Heart left ventricle (tissue), 16 donors: Measurements from ENCODE around the gene TSHZ1. TPM values are rescaled to one million over a fixed set of nuclear protein-coding genes. Genes with fewer than 3 reads are reported as not detected.

Experiments
- ATAC-seq, 4 donors: fragments of 200-7000 bp; cut with Tn5 transposase; one replicate each; pipeline ENCODE4 v1.9.1; 2020 to 2022; ENCODE audit warnings: moderate library complexity in 4 of 4, mild to moderate bottlenecking in 3 of 4, moderate number of reproducible peaks in 1 of 4
- DNase-seq, 5 donors: peaks; one replicate each; pipeline ENCODE4 v3.0.0-alpha.2; 2020
- H3K27ac ChIP-seq, 12 donors: fragments of 200-600 bp; sonication (generic) in 4 of 12; one replicate each; pipeline versions ENCODE4 v1.5.0 to v1.8.0; 2016 to 2022; ENCODE audit warnings: mild to moderate bottlenecking in 2 of 12
- H3K27me3 ChIP-seq, 9 donors: fragments of 200-600 bp; sonication (generic) in 2 of 9; one replicate each; pipeline versions ENCODE4 v1.5.1 to v1.8.0; 2016 to 2022; ENCODE audit warnings: mild to moderate bottlenecking in 3 of 9
- H3K36me3 ChIP-seq, 9 donors: fragments of 200-600 bp; sonication (generic) in 2 of 9; one replicate each; pipeline versions ENCODE4 v1.5.0 to v1.8.0; 2018 to 2022; ENCODE audit warnings: mild to moderate bottlenecking in 2 of 9
- H3K4me1 ChIP-seq, 12 donors: fragments of 200-600 bp; sonication (generic) in 4 of 12; one replicate each; pipeline versions ENCODE4 v1.5.0 to v1.8.0; 2016 to 2022; ENCODE audit warnings: mild to moderate bottlenecking in 3 of 12
- H3K4me3 ChIP-seq, 12 donors: fragments of 200-600 bp; sonication (generic) in 4 of 12; one replicate each; pipeline versions ENCODE4 v1.5.0 to v1.8.0; 2017 to 2022; ENCODE audit warnings: mild to moderate bottlenecking in 9 of 12, moderate library complexity in 4 of 12
- H3K9me3 ChIP-seq, 12 donors: fragments of 200-600 bp; sonication (generic) in 4 of 12; one replicate each; pipeline versions ENCODE4 v1.5.0 to v1.8.0; 2016 to 2022; ENCODE audit warnings: mild to moderate bottlenecking in 1 of 12
- POLR2A ChIP-seq, 2 donors: fragments of 450-650 bp; IDR thresholded peaks; one replicate each; pipeline ENCODE4 v1.6.1; 2017; ENCODE audit warnings: antibody characterized with exemption in 2 of 2, mild to moderate bottlenecking in 2 of 2, moderate library complexity in 2 of 2
- WGBS, 4 donors: extraction: QIAGEN DNeasy Blood & Tissue Kit in 2 of 4; methylation state at CpG; one replicate each; pipeline versions ENCODE4 v1.1.5 to v1.1.7; 2013 to 2018; 5-methylcytosine and 5-hydroxymethylcytosine counted together
- intact Hi-C, 10 donors: fragments of 100-400 bp; cut with DNase I; formaldehyde crosslinking; loops; one replicate each; pipeline versions ENCODE4 v1.11.1 to v1.14.2; 2022
- polyA plus RNA-seq, 2 donors: library from polyadenylated mRNA; stranded (reverse); fragments of 200-250 nt; gene quantifications; one replicate each; pipeline ENCODE4 v1.2.3, GENCODE V29; 2013
- total RNA-seq, 9 donors: library from RNA; depleted of rRNA in 2 of 9; stranded (reverse); fragments of >200 nt in 2 of 9; fragmentation: NEBNext Ultra II Directional in 3 of 9; extraction: Animal tissue kit (Norgen Biotek cat#: 25700) in 3 of 9; gene quantifications; one replicate each; pipeline versions ENCODE4 v1.1.0 to v1.2.4, GENCODE V29; 2016 to 2023
- TF ChIP-seq, protein P1 (sequence below), 12 donors: fragments of 200-600 bp; sonication (generic) in 4 of 12; IDR thresholded peaks; one replicate each; pipeline versions ENCODE4 v1.5.0 to v1.8.0; 2018 to 2022; ENCODE audit warnings: antibody characterized with exemption in 12 of 12, mild to moderate bottlenecking in 5 of 12
- donor health status: ischemic (EF 13 %, LVEDD 7.1; RV severe dilation, severe dysfunction).
- donor health status: healthy with polysubstance abuse.
- donor health status: DM: no; HTN: yes; CAD: no.
- donor health status: DM: no; HTN: no; CAD: no.
- donor health status: ischemic (EF 25% LVEDD 6.9; RV normal size, moderate dysfunction).
- donor health status: ischemic (EF 25% LVEDD 5.7; RV mildly dilated, moderate dysfunction).
- donor health status: healthy.
- donor health status: DM: yes; HTN: yes; CAD: no.
- donor health status: ischemic (EF 35%, LVEDD 5.7; RV mildly dilated, moderate dysfunction).
- donor health status: nonischemic (EF 11% LVEDD 7.7; RV severe dilation, severe dysfunction).
- donor health status: DM: yes; HTN: yes; CAD: no.
- donor health status: PGD.
- donor health status: ischemic (EF 29% LVEDD 5.4; RV normal size, mild dysfunction).
- donor health status: nonischemic (EF 23%, LVEDD 6.1; RV moderate dilation, normal function).

Gene TSHZ1
- total and polyA plus RNA-seq, 11 donors = 7.5 to 27.9 (median 19.2) TPM

DNA sequence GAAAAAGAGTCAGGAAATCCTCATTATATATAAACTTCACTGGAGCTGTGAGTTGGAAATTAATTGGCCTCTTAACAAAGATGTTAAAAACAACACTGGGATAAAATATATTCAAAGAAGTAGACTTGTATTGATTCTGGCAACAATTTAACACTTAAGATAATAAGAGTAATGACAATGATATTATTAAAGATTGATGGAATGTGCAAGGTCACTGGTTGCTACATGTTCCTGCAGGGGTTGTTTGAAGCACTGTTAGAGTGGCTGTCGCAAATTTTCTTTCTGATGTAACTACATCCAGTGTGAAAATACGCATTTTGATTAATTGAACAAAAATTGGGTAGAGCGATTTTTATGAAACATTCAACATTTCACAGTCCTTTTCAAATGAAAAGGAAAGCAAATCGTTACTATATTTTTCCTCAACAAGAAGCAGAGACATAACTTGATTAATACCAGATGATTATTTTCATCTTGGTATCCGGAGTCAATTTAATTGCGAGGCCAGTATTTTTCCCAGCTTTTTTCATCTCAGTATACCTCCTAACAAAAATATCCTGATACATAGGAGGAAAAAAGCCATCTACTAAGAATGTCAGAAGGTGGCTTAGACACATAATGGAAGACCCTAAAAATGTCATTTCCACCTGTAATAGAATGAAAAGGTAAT, 7.8 kb upstream of the TSHZ1 start:
- Histone ChIP-seq H3K27me3 (no peaks in the 10 kb centered on the region), H3K4me3 (peak overlapping the region in 1 of 12 donors; percentile 62), H3K9me3 (no peaks in the 10 kb centered on the region), H3K4me1 (peaks cover 0 to 80% (median 53%) of the 10 kb centered on the region in 12 donors), H3K36me3 (peaks cover 0 to 28% (median 20%) of the 10 kb centered on the region in 9 donors), H3K27ac (peak overlapping the region in 3 of 12 donors; percentile 67 to 98 (median 81))
- DNase-seq = no peak
- no peak for ATAC-seq
- TF ChIP-seq, protein P1, sequence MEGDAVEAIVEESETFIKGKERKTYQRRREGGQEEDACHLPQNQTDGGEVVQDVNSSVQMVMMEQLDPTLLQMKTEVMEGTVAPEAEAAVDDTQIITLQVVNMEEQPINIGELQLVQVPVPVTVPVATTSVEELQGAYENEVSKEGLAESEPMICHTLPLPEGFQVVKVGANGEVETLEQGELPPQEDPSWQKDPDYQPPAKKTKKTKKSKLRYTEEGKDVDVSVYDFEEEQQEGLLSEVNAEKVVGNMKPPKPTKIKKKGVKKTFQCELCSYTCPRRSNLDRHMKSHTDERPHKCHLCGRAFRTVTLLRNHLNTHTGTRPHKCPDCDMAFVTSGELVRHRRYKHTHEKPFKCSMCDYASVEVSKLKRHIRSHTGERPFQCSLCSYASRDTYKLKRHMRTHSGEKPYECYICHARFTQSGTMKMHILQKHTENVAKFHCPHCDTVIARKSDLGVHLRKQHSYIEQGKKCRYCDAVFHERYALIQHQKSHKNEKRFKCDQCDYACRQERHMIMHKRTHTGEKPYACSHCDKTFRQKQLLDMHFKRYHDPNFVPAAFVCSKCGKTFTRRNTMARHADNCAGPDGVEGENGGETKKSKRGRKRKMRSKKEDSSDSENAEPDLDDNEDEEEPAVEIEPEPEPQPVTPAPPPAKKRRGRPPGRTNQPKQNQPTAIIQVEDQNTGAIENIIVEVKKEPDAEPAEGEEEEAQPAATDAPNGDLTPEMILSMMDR (IDR thresholded peaks at IDR 0.05) = no peak
- no peak for TF ChIP-seq POLR2A (IDR thresholded peaks at IDR 0.05)
- 81 to 86% (median 84%) methylated on average over 6 of the region's 6 CpGs for WGBS, 4 donors
- intact Hi-C loops = loop anchor here in 4 of 10 donors (10.0 kb wide), 3 partner anchors 148 to 548 kb away; no protein-coding TSS in a partner anchor

DNA sequence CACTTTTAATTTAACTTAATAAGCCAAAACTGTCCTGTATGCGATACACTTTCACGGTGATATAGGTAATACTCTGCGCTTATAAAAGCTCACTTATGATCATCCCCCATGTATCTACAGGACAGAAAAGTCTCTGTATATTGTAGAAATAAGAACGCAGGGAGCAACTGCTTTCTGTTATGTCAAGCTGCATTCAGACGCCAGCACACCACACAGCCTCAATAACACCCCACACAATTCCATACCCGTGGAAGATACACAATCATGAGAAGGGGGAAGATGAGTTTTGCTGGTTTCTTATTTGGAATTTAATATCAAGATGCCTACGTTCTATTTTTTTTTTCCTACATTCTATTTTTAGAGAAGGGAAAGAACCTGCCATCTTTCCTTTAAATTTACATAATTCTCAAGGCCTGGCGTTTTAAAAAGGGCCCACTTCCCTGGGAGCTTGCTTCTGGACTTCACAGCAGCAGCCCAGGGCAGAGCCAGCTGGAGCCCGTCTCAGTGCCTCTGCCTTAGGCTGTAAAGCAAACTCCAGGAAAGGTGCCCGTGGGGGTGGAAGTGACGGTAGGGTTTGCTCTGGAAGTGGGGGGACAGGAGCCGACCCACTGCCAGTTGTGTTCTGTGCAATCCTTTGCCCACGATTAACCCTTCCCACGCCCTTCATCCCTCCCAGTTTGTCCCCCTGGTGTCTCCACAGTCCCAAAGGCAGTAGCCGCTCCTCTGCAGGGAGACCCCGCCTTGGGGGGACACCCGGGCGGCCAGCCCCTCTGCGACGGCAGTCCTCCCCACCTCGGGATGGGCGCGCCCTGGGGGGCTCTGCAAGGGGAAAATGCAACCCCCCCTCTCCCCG, 7.0 kb upstream of the TSHZ1 start:
- peak overlapping the region in 11 of 12 donors; percentile 24 to 99 (median 67) for H3K27ac ChIP-seq
- H3K9me3 ChIP-seq = no peaks in the 10 kb centered on the region
- no peaks in the 10 kb centered on the region for H3K27me3 ChIP-seq
- peaks cover 0 to 28% (median 20%) of the 10 kb centered on the region in 9 donors for H3K36me3 ChIP-seq
- ATAC-seq (peak; percentile 25 to 35 (median 30)), DNase-seq (peak in 3 of 5 donors; percentile 22 to 62 (median 29))
- peaks cover 0 to 72% (median 50%) of the 10 kb centered on the region in 12 donors for H3K4me1 ChIP-seq
- intact Hi-C loops = loop anchor here in 5 of 10 donors (2.0 to 10.0 kb wide), 4 partner anchors 31 to 549 kb away; no protein-coding TSS in a partner anchor
- TF ChIP-seq, protein P1 (IDR thresholded peaks at IDR 0.05) = no peak
- TF ChIP-seq POLR2A (IDR thresholded peaks at IDR 0.05) = no peak
- WGBS, 4 donors = 34 to 41% (median 36%) methylated on average over 22 to 24 of the region's 24 CpGs
- H3K4me3 ChIP-seq = peak overlapping the region in 11 of 12 donors; percentile 42 to 99 (median 56)

DNA sequence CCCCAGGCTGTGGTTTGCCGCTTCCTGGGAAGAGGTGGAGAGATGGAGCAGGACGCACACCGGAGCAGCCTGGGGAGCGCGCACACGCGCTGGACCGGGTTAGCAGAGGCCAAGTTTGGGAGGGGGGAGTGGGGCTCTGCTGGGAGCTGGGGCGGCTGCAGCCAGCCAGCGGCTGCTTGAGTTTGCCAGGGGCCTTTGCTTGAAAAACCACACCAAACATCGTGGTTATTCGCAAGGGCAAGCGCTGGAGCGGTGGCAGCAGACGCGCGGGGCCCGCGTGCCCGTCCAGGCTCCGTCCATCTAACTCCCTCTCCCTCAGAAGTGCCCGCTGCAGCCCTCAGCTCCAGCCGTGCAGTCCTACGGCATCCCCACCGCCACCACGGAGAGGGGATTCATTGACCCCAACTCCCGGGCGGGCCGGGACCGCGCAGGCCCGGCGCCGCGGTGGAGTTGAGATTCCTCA, 6.3 kb upstream of the TSHZ1 start:
- H3K4me3 ChIP-seq = peak overlapping the region; percentile 42 to 99 (median 56)
- H3K9me3 ChIP-seq = no peaks in the 10 kb centered on the region
- H3K27ac ChIP-seq = peak overlapping the region; percentile 26 to 99 (median 67)
- DNase-seq = peak in 3 of 5 donors; percentile 32 to 54 (median 34)
- H3K27me3 ChIP-seq = no peaks in the 10 kb centered on the region
- 1 to 10% (median 7%) methylated on average over 16 to 35 of the region's 35 CpGs for WGBS, 4 donors
- TF ChIP-seq POLR2A (IDR thresholded peaks at IDR 0.05) = no peak
- TF ChIP-seq, protein P1 (IDR thresholded peaks at IDR 0.05) = no peak
- peak; percentile 0 to 43 (median 40) for ATAC-seq
- H3K36me3 ChIP-seq = peaks cover 0 to 28% (median 20%) of the 10 kb centered on the region in 9 donors
- peaks cover 0 to 65% (median 50%) of the 10 kb centered on the region in 12 donors for H3K4me1 ChIP-seq
- intact Hi-C loops = loop anchor here in 5 of 10 donors (2.0 to 10.0 kb wide), 4 partner anchors 31 to 549 kb away; no protein-coding TSS in a partner anchor
